Measurements from ENCODE around the gene DEGS2.

GRCh38 chr14:100192250-100192671 is 32.8 kb upstream of the DEGS2 start:
- TF ChIP-seq CTCF (tag by site-specific recombination; IDR thresholded peaks at IDR 0.05) (no peak), PBX3 (CRISPR knock-in tag; IDR thresholded peaks at IDR 0.05) (no peak), SP2 (tag by site-specific recombination; IDR thresholded peaks at IDR 0.05) (no peak), ZNF391 (tag by site-specific recombination; IDR thresholded peaks at IDR 0.05; ENCODE audit: borderline replicate concordance, low read depth) (no peak), ZNF155 (tag by site-specific recombination; IDR thresholded peaks at IDR 0.05) (no peak), ZNF580 (tag by site-specific recombination; IDR thresholded peaks at IDR 0.05) (no peak), ZNF561 (tag by site-specific recombination; IDR thresholded peaks at IDR 0.05; ENCODE audit: borderline replicate concordance) (no peak), ZNF214 (tag by site-specific recombination; IDR thresholded peaks at IDR 0.05; ENCODE audit: borderline replicate concordance) (no peak), ATF2 (tag by site-specific recombination; IDR thresholded peaks at IDR 0.05; ENCODE audit: low read depth) (no peak), PRDM2 (tag by site-specific recombination; IDR thresholded peaks at IDR 0.05; ENCODE audit: borderline replicate concordance) (no peak), ZNF600 (tag by site-specific recombination; IDR thresholded peaks at IDR 0.05) (no peak)

Data from HEK293 (cell line).